ENCODE data around the gene AGBL3.

- TF ChIP-seq MAFK (IDR thresholded peaks at IDR 0.05; ENCODE audit: partially characterized antibody): no peak
- no peak for TF ChIP-seq POLR2A (IDR thresholded peaks at IDR 0.05; ENCODE audit: low read length)
- no peak for TF ChIP-seq CTCF (IDR thresholded peaks at IDR 0.05)
- no peak for TF ChIP-seq RCOR1 (IDR thresholded peaks at IDR 0.05; ENCODE audit: low read depth, low read length)
- no peak for TF ChIP-seq JUNB (IDR thresholded peaks at IDR 0.05)
- no peak for TF ChIP-seq MYC (IDR thresholded peaks at IDR 0.05; ENCODE audit: borderline replicate concordance, low read length)
- no peak for TF ChIP-seq BHLHE40 (IDR thresholded peaks at IDR 0.05; ENCODE audit: low read depth, low read length)
- no peak for TF ChIP-seq PBX3 (IDR thresholded peaks at IDR 0.05)
- no peak for TF ChIP-seq JUN (IDR thresholded peaks at IDR 0.05)
- TF ChIP-seq HDAC2 (IDR thresholded peaks at IDR 0.05): no peak
Measured at GRCh38 chr7:135154734-135155133, 168.4 kb downstream of the AGBL3 start.
